Bronchial epithelial cell (primary cell): ENCODE measurements around the gene AGAP1. TPM values are rescaled to one million over a fixed set of nuclear protein-coding genes. Genes with fewer than 3 reads are reported as not detected.

Experiments
- DNase-seq: peaks from one replicate; pipeline ENCODE4 v3.0.0-alpha.2; 2010; ENCODE audit warnings: low read depth
- FAIRE-seq: peaks from 2 replicates; lab custom pipeline; 2011; peaks lifted over from hg19 to GRCh38; lab: Jason Lieb, UNC
- H3K27me3 ChIP-seq: 2 replicates; pipeline ENCODE4 v1.5.1; 2011; ENCODE audit warnings: low read length; ENCODE audit not compliant: control insufficient read depth, insufficient read depth
- H3K36me3 ChIP-seq: 2 replicates; pipeline ENCODE4 v1.5.1; 2011; ENCODE audit warnings: low read length; ENCODE audit not compliant: control insufficient read depth, insufficient read depth
- H3K4me3 ChIP-seq: 2 replicates; pipeline ENCODE4 v1.5.1; 2011; ENCODE audit warnings: mild to moderate bottlenecking, low read depth, low read length, control low read depth
- total RNA-seq: library from RNA; depleted of rRNA; stranded (reverse); fragments of >200 nt; gene quantifications from 2 replicates; pipeline ENCODE4 v1.2.1, GENCODE V29; 2014
- TF ChIP-seq, protein P1 (sequence below): IDR thresholded peaks from 2 replicates; pipeline ENCODE4 v1.5.1; 2011; ENCODE audit warnings: mild to moderate bottlenecking, moderate library complexity, low read length, control low read depth, inconsistent platforms; ENCODE audit not compliant: insufficient read depth, severe bottlenecking

AGAP1 gene
- total RNA-seq, 1 donor from 2014 or later, result 22.4 TPM

DNA sequence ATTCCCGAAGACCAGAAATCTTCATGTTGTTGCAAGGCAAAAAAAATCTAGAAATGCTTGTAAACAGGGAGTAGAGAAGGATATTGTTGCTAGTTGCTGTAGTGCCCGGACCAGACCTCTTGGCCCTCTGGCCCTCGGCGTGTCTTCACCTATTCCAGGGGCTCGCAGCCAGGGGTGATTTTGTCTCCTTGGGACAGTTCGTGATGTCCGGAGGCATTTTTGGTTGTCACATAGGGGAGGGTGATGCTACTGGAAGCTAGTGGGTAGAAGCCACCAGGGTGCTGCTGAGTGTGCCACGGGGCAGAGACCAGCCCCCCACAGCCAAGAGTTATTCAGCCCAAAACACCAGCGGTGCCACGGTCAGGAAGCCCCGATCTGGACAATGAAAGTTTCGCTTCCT lies 443.7 kb downstream of the AGAP1 start:
- FAIRE-seq (no peak), DNase-seq (no peak)

DNA sequence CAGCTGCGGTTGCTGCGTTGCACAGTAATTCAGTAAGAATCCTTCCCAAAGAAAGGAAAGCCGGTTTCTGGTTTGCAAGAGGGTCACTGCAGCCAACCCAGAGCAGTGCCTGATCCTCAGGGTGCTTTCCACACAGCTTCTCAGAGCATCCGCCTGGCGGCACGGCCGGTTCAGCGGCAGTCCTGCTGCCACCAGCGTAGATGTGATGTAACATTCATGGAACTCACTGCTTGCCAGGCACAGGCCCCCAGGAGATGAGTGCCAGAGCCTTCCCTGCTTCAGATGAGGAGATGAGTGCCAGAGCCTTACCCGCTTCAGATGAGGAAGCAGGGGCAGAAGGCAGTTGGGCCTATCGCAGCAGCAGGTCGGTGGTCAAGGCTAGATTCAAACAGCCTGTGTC lies 444.1 kb downstream of the AGAP1 start:
- Histone ChIP-seq H3K36me3 (peaks cover 2% of the 10 kb centered on the region), H3K4me3 (no peak overlapping the region), H3K27me3 (no peaks in the 10 kb centered on the region)
- no peak for DNase-seq
- TF ChIP-seq, protein P1, sequence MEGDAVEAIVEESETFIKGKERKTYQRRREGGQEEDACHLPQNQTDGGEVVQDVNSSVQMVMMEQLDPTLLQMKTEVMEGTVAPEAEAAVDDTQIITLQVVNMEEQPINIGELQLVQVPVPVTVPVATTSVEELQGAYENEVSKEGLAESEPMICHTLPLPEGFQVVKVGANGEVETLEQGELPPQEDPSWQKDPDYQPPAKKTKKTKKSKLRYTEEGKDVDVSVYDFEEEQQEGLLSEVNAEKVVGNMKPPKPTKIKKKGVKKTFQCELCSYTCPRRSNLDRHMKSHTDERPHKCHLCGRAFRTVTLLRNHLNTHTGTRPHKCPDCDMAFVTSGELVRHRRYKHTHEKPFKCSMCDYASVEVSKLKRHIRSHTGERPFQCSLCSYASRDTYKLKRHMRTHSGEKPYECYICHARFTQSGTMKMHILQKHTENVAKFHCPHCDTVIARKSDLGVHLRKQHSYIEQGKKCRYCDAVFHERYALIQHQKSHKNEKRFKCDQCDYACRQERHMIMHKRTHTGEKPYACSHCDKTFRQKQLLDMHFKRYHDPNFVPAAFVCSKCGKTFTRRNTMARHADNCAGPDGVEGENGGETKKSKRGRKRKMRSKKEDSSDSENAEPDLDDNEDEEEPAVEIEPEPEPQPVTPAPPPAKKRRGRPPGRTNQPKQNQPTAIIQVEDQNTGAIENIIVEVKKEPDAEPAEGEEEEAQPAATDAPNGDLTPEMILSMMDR, result no peak
- FAIRE-seq, result no peak

More for the DNA sequence above, 443.7 kb downstream of the AGAP1 start:
- H3K36me3 ChIP-seq, result peaks cover 2% of the 10 kb centered on the region
- no peak overlapping the region for H3K4me3 ChIP-seq
- TF ChIP-seq, protein P1, result no peak
- H3K27me3 ChIP-seq, result no peaks in the 10 kb centered on the region

- Histone ChIP-seq H3K4me3 (no peak overlapping the region), H3K36me3 (peaks cover 2% of the 10 kb centered on the region), H3K27me3 (no peaks in the 10 kb centered on the region)
- FAIRE-seq, result no peak
- TF ChIP-seq, protein P1, result no peak
- no peak for DNase-seq
Measured at GRCh38 chr2:235938611-235939010, 444.8 kb downstream of the AGAP1 start.

DNA sequence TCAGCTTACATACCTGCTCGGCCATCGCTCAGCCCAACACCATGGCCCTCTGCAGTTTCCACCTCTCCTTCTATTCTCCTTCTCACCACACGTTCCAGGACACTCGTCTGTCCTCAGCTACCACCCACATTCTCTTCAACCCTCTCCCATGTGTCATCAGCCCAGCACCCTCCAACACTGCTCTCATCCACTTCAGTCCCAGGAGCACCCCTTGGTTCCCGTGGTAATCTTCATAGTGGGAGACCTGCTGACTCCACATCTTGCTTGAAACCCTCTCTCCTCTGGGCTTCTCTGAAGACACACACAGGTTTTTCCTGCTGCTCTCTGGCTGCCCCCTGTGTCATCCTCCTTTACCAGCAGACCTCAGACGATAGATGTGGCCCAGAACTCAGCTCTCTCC lies 445.6 kb downstream of the AGAP1 start:
- TF ChIP-seq, protein P1, result no peak
- Histone ChIP-seq H3K36me3 (peaks cover 2% of the 10 kb centered on the region), H3K4me3 (no peak overlapping the region), H3K27me3 (no peaks in the 10 kb centered on the region)
- FAIRE-seq, result peak; percentile 55
- no peak for DNase-seq

GRCh38 chr2:235940330-235940729 lies 446.5 kb downstream of the AGAP1 start:
- TF ChIP-seq, protein P1, result no peak
- H3K36me3 ChIP-seq, result peaks cover 2% of the 10 kb centered on the region
- DNase-seq (no peak), FAIRE-seq (no peak)
- no peak overlapping the region for H3K4me3 ChIP-seq
- no peaks in the 10 kb centered on the region for H3K27me3 ChIP-seq

- no peak for FAIRE-seq
Measured at GRCh38 chr2:235944591-235944990, 450.7 kb downstream of the AGAP1 start.

More at GRCh38 chr2:235944591-235944990, 450.7 kb downstream of the AGAP1 start:
- no peak overlapping the region for H3K4me3 ChIP-seq
- H3K36me3 ChIP-seq, result no peaks in the 10 kb centered on the region
- TF ChIP-seq, protein P1, result no peak
- DNase-seq, result no peak
- no peaks in the 10 kb centered on the region for H3K27me3 ChIP-seq
